GM12875 (cell line): ENCODE measurements around the gene DNAJC2.

Experiments
- H3K4me3 ChIP-seq: one replicate; pipeline ENCODE4 v1.5.1; 2011; ENCODE audit warnings: low read depth, low read length, control low read depth
- TF ChIP-seq, protein P1 (sequence below): IDR thresholded peaks from 2 replicates; pipeline ENCODE4 v1.5.1; 2011; ENCODE audit warnings: low read depth, mild to moderate bottlenecking, control low read depth, inconsistent platforms, low read length, moderate library complexity, borderline replicate concordance; ENCODE audit not compliant: insufficient read depth

Gene DNAJC2

GRCh38 chr7:103381280-103382031 is 36.9 kb upstream of the DNAJC2 start:
- TF ChIP-seq, protein P1, sequence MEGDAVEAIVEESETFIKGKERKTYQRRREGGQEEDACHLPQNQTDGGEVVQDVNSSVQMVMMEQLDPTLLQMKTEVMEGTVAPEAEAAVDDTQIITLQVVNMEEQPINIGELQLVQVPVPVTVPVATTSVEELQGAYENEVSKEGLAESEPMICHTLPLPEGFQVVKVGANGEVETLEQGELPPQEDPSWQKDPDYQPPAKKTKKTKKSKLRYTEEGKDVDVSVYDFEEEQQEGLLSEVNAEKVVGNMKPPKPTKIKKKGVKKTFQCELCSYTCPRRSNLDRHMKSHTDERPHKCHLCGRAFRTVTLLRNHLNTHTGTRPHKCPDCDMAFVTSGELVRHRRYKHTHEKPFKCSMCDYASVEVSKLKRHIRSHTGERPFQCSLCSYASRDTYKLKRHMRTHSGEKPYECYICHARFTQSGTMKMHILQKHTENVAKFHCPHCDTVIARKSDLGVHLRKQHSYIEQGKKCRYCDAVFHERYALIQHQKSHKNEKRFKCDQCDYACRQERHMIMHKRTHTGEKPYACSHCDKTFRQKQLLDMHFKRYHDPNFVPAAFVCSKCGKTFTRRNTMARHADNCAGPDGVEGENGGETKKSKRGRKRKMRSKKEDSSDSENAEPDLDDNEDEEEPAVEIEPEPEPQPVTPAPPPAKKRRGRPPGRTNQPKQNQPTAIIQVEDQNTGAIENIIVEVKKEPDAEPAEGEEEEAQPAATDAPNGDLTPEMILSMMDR, result no peak
- no peak overlapping the region for H3K4me3 ChIP-seq

DNA sequence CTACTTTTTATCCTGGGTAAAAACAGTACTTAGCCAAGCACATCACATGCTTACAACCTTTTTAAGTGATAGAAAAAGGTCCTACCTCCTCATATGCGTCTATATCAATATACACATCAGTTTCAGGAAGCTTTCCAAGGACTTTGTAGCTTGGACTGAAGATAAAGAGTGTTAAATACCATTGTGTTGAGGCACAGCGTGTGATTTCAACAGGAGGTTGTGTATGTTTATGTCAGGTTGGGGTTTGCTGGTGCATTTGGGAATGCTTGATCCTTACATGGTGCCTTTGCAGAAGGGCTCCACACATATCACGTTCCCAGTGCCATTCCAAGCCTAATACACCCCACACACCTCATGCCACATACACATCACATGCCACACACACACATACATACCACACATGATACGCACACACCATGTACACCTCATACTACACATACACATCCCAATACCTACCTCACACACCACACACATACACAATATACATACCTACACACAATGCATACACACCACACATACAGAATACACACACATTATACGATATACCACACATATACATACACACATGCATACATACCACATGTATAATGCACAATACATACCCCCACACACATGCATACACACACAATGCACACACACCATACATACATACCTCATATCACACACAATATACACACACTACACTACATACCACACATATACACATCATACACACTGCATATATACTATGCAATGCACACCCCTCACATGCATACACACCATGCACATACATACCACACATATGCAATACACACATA is 36.0 kb upstream of the DNAJC2 start:
- no peak overlapping the region for H3K4me3 ChIP-seq
- TF ChIP-seq, protein P1, result no peak

- no peak overlapping the region for H3K4me3 ChIP-seq
Measured at GRCh38 chr7:103379270-103379975, 34.9 kb upstream of the DNAJC2 start.

GRCh38 chr7:103373866-103374643 is 29.5 kb upstream of the DNAJC2 start:
- TF ChIP-seq, protein P1, result no peak
- no peak overlapping the region for H3K4me3 ChIP-seq

More at GRCh38 chr7:103379270-103379975, 34.9 kb upstream of the DNAJC2 start:
- TF ChIP-seq, protein P1, result no peak

DNA sequence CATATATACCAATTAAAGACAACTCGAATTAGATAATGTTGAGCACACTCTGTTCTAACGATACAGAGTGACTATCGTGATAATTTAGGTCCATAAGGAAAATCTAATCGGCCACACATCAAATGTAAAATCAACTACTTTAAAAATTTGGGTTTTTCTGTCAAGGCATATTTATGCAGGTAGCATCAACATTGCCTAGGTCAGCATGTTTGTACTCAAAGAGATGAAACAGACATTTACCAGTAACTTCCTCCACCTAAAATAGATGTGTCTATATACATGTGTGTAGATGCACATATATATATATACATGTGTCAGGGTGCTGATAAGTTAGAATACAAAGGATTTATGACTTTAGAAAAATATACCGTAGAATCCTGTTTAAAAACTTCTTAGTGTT is 24.9 kb upstream of the DNAJC2 start:
- H3K4me3 ChIP-seq, result no peak overlapping the region
- TF ChIP-seq, protein P1, result no peak

- TF ChIP-seq, protein P1, result no peak
Measured at GRCh38 chr7:103349805-103350204, 5.2 kb upstream of the DNAJC2 start.

More at GRCh38 chr7:103349805-103350204, 5.2 kb upstream of the DNAJC2 start:
- no peak overlapping the region for H3K4me3 ChIP-seq
